GM19099 (cell line): ENCODE data around the gene FBXO45.

Experiments used
- POLR2A ChIP-seq: IDR thresholded peaks from 3 replicates; pipeline ENCODE4 v1.6.1; 2011; ENCODE audit warnings: low read depth; ENCODE audit not compliant: insufficient read length; ENCODE audit errors: extremely low read depth

Gene FBXO45

GRCh38 chr3:196568246-196569002, at the start of gene FBXO45, which contains the start of gene WDR53:
FBXO45 (plus strand) TSS chr3:196568660; CDS start chr3:196568985, 325 bp downstream.
WDR53 (minus strand) TSS chr3:196568554; CDS start chr3:196561475, 7,079 bp downstream.
- peak; percentile 95 for TF ChIP-seq POLR2A

GRCh38 chr3:196518966-196519717, 49.3 kb upstream of the FBXO45 start:
- no peak for TF ChIP-seq POLR2A

- TF ChIP-seq POLR2A = no peak
Measured at GRCh38 chr3:196519718-196520082, 48.8 kb upstream of the FBXO45 start.

GRCh38 chr3:196523841-196524240, 44.6 kb upstream of the FBXO45 start:
- TF ChIP-seq POLR2A = no peak

DNA sequence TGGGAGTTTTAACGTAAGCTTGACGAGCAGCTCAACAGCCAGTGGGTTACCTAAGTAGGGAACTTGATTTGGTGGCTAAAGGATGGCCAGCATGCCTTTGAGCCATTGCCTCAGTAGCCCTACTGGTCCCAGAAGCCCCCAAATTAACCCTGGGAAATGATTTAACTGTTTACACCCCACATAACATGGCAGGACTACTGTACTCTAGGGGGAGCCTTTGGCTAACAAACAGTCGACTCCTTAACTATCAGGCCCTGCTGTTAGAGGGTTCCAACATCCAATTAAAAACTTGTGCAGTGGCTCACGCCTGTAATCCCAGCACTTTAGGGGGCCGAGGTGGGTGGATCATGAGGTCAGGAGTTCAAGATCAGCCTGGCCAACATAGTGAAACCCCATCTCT, 43.9 kb upstream of the FBXO45 start:
- no peak for TF ChIP-seq POLR2A

GRCh38 chr3:196525141-196525540, 43.3 kb upstream of the FBXO45 start:
- no peak for TF ChIP-seq POLR2A

DNA sequence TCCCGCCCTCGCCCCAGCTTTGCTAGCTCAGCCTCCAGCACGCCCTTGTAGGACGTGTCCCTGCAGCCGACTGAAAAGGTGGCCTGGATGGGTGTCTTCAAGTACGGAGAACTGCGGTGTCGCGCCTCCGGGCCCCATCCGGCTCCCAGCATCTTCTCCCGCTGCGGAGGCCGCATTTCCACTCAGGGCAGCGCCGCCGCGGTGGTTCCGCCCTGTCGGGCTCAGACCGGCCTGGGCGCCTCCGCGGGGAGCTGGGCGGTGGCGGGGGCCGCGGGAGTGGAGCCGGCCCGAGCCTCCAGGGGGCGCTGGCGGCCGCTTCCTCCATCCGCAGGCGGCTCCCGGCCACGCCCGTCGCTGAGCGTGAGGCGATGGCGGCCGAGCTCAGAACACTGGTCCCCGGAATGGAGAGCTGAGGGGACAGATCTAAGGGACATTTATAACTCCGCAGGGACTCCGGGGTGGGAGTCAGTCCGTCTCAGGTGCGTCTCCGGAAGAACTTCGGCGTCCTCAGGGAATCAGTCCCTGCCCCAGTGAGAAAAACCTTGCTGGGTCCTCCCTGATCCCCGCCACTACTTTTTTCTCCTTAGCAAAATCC, 39.7 kb upstream of the FBXO45 start:
- TF ChIP-seq POLR2A = peak; percentile 81

DNA sequence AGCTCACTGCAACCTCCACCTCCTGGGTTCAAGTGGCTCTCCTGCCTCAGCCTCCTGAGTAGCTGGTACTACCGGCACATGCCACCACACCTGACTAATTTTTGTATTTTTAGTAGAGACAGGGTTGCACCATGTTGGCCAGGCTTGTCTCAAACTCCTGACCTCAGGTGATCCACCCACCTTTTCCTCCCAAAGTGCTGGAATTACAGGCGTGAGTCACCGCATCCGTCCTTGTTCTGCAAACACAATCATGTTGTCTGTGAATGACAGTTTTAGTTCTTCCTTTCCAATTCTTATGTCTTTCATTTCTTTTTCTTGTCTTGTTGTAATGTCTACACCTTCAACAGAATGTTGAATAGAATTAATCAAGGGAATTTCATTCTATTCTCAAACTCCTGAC, 37.0 kb upstream of the FBXO45 start:
- TF ChIP-seq POLR2A = no peak

GRCh38 chr3:196533260-196533681, 35.2 kb upstream of the FBXO45 start:
- TF ChIP-seq POLR2A = no peak

DNA sequence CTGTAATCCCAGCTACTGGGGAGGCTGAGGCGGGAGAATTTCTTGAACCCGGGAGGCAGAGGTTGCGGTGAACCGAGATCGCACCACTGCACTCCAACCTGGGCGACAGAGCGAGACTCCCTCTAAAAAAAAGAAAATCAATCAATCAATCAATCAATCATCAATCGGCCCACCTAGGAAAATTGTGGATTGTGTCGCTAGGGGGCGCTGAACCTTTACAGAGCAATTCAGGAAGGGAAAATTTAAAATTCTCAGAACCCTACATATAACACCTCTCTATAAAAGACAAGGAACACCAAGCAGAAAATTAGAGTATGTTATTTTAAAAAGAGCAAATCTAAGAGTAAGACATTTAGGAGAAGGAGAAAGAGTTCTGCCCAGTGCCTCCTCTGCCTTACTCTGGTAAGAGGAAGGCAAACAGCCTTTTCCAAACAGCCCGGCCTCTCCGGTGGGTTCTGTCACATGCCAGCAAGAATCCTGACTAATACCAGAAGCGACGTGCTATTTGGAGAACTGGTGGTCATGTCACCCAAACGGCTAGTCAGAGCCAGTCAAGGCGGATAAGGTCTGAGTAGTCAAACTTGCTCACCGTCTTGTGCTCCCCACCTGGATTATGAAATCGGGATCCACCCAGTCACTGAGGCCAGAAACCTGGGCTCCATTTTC, 31.0 kb upstream of the FBXO45 start:
- no peak for TF ChIP-seq POLR2A

- TF ChIP-seq POLR2A = no peak
Measured at GRCh38 chr3:196541684-196542445, 26.6 kb upstream of the FBXO45 start.

DNA sequence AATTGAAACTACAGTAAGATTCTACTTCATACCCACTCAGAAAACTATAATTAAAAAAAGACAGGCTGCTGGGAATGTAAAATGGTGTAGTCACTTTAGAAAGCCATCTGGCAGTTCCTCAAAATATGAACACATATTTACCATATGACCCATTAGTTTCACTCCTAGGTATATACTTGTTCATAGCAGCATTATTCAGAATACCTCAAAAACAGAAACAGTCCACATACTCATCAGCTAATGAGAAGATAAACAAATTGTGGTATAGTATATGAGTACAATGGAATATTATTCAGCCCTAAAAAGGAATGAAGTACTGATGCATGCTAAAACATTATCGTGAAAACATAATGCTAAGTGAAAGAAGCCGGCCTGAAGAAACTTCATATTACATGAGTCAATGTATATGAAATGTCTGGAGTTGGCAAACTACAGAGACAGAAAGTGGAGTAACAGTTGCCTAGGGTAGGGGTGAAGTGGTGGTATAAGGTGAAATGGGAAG, 23.9 kb upstream of the FBXO45 start:
- TF ChIP-seq POLR2A = no peak

DNA sequence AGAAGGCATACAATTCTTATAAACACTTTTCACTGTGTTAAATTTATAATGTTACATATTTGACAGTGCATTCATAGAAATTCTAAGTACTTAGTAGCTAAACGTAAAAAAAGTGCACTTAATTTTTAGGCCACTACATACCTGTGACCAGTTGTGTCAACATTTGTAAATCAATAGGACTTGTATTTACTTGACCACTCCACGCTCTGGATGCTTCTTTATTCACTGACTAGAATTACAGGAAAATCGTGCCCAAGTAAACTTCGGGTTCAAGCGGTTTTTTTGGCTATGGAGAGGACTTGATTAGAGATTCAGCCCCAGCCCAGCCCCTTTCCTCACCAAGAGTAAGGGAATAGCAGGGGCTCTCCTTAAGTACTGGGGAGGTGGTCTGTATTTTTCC, 21.9 kb upstream of the FBXO45 start:
- TF ChIP-seq POLR2A = no peak

- TF ChIP-seq POLR2A = no peak
Measured at GRCh38 chr3:196547067-196547466, 21.4 kb upstream of the FBXO45 start.
